OCI-M2 (cell line): ENCODE measurements around the gene ADGRL4.
"Not testable (repeated sequence)": the region's sequence is repeated elsewhere in the genome, so short reads cannot be mapped to it uniquely, and the experiment has no call there.

ENCODE experiments used
- DNase-seq: peaks from one replicate; lab custom pipeline; 2025; ENCODE audit not compliant: unreplicated experiment; lab: John Stamatoyannopoulos, UW

Gene ADGRL4

DNA sequence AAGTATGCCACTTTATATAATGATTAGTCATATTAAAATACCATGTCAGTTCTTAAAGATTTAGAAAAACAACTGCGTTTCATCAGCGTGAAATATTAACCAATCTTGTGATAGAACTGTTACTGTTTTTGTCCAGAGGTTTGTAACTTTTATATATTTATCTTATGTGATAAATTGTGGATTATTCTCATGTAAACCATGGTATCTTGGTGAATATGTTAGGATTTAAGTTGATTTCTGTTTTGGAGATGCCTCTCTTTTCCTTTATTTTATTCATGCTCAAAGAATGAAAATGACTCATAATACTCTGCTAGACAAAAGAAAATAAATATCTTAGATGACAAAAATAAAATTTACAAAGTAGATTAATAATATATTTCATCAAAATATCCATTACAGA, 88.4 kb downstream of the ADGRL4 start:
- DNase-seq = no peak

DNA sequence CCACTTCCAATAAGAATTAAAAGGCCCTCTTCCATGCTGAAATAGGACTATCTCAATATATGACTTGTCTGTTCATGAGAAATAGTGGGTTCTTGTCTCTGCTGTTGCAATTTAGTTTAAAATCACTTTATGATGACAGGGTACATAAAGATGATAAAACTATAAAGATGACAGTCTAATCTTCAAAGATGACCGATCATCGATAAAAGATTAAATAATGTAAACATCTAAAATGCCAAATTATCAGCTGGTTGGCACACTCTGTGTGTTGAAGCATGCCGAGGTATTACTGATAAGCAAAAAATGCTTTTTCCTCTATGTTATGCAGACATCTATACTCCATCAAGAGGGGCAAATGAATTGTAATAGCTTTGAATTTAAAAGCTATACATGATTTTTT, 89.5 kb downstream of the ADGRL4 start:
- no peak for DNase-seq

DNA sequence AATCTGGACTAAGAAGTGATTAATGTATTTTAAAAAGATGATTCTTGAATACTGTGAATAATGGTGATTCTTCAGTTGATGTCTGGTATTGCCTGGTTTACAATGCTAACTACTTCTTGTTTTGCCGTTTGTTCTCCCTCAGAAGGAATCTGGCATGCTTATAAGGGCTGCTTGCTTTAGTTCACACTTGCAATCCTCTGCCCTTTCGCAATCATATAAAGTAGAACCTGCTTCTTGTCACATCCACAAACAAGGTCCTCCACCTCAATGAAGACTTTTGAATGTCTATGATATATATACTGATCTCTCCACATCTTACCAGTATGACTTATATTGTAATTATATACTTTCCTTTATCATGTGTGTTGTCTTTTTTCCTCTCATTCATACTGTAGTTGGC, 92.6 kb downstream of the ADGRL4 start:
- DNase-seq = no peak

- DNase-seq = no peak
These were observed 94.3 kb downstream of the ADGRL4 start for GRCh38 chr1:78911956-78912880.

- DNase-seq = no peak
These were observed 103.9 kb downstream of the ADGRL4 start for GRCh38 chr1:78902641-78903040.

DNA sequence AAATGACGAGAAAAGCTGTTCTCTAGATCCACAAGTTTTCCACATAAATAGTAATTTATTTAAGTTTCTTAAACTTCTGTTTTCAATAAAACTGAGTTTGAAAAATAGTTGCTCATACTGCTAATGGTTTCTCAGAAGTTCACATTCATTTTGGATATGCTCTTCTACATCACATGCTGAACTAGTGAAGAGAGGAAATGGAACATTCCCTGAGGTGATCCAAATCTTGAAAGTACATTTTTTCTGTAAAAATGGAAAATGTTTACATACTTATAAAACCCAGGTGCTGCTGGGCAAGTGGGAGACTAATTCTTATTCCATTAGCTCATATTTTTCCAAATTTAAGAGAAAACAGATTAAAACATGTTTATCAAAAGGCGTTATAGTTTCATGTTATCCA, 111.7 kb downstream of the ADGRL4 start:
- no peak for DNase-seq

DNA sequence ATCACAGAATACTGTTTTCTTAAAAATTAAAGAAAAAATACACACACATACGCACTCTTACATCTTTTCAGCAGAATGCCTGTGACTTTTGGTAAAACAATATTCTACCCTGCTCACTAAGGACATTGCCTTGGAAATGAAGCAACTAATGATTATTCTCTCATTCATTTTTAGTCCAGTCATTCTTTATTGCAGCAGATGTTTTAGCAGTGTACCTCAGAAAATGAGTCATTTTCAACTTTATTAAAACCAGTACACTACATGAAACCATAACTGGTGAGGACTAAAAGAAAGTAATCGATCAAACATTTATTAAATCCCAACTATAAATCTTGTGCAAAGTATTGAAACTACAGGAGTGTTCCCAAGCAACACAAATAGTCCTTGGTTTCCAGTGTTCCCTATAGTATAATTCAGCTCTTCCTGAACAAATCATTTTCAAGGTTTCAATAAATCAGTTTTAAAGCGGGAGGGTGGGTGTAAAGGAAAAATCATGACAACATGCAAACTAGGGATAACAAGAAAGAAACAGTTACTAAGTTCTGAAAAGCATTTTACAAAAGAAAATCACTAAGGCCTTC, 114.2 kb downstream of the ADGRL4 start:
- DNase-seq = no peak

DNA sequence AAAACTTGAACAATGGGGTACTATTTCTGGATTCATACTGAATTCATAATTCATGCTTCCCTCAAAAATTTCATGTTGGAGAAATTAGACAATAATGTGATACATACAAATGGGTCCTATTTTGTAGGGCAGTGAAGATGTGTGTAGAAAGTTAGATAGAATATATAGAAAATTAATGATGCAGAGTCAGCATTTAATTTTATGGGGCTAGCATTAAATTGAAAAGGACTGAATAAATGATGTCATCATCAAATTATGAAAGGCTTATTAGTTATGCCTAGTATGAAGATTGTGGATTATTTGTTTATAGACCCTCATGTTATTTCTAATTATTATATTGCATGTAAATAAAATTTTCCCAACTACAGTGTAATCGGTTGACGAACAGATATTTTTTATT, 119.1 kb downstream of the ADGRL4 start:
- DNase-seq = no peak

DNA sequence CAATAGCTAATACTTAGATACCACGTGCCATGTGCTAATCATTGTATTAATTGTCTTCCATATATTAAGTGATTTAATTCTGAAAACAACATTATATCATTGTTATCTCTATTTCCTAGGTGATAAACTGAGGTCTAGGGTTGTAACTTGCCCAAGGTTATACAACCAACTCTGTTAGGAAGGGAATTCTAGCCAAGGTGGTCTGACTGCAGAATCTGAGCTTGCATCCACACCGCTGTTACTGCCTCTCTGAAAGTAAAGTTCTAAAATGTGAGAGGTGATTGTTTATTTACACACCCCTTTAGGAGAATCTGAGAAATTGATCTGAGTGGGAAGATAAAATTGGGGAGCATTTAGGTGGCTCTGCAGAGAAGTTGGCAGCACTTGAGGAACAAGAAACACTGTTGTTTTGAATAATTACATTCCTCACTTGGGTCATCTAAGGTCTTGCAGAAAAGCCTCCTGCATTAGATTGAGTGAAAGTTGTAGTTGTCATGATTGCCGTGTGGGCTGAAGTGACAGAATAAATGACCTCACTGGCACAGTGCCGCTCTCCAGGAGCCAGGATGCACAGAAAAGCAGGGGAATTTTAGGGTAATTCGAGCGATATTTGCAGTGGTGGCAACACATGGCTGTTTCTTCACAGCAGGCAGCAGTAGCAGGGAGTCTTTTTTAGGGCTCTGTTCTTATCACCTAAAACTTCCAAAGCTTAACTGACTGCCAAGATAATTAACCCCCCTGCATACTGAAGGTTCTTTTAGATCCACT, 121.7 kb downstream of the ADGRL4 start:
- DNase-seq = no peak

DNA sequence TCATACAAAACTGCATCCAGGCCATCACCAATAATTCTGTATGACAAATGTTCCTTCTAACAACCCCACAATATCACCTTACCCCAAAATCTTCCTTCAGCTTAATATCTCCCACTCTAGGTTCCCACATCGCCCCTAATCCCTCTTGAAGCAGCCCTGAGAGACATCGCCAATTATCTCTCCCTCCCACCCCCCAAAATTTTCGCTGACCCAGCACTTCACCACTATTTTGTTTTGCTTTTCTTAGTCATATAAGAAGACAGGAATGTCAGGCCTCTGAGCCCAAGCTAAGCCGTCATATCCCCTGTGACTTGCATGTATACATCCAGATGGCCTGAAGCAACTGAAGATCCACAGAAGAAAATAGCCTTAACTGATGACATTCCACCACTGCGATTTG, 126.3 kb downstream of the ADGRL4 start:
- DNase-seq = no peak

- not testable (repeated sequence) for DNase-seq
These were observed 130.5 kb downstream of the ADGRL4 start for GRCh38 chr1:78875986-78876385.

- not testable (repeated sequence) for DNase-seq
These were observed 133.7 kb downstream of the ADGRL4 start for GRCh38 chr1:78872801-78873200.

GRCh38 chr1:78871249-78871648, 135.3 kb downstream of the ADGRL4 start:
- no peak for DNase-seq

DNA sequence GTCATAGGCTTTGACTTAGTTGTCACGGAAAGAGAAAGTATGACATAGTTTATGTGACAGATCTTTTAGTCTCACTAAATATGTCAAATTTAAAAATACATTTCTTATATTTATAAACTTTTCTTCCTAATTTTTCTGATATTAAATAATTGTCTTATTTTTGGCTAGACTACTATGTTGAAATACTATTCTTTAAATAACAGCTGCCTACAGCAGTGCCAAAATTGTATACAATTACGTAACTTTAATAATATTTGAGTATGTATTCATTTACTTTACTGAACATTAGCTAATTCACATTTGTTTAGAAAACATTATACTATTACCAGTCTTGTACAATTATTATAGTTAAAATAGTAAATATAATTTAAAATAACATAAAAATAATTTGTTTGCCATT, 137.4 kb downstream of the ADGRL4 start:
- DNase-seq = no peak

DNA sequence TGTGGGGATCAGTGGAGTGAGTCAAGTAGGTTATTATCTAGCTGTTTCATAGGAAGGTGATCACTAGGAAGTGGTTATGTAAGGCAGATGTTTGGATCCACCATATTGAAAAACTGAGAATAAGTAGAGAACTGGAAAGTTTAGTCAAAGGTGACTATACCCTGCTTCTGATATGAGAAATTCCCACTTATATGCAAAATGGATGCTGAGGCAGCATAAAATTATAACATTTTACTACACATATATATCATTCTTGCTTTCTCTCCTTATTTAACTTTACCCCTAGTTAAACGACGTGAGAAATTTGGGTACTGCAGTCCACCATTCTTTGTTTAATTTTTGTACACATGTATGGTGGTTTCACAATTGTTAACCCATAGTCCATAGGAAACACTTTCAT, 142.4 kb downstream of the ADGRL4 start:
- DNase-seq = no peak

- DNase-seq = no peak
These were observed 150.4 kb downstream of the ADGRL4 start for GRCh38 chr1:78856096-78856495.

DNA sequence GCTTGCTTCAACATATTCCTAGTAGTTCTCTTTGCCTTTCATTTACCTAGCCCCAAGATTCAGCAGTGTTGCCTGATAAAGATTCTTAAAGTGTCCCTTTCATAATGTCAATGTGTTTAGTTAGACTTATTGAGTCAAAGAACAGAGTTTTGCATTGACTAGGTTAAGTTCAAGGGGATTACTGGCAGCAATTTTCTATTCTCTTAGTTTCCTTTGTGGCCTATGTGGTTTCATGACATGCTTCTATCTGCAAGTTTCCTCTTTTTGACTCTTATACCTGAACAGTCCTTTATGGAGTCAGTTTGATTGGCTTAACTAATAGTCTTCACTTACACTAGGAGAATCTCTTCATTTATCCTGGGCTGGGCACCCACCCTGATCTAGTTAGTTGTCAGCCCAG, 151.3 kb downstream of the ADGRL4 start:
- DNase-seq = no peak

DNA sequence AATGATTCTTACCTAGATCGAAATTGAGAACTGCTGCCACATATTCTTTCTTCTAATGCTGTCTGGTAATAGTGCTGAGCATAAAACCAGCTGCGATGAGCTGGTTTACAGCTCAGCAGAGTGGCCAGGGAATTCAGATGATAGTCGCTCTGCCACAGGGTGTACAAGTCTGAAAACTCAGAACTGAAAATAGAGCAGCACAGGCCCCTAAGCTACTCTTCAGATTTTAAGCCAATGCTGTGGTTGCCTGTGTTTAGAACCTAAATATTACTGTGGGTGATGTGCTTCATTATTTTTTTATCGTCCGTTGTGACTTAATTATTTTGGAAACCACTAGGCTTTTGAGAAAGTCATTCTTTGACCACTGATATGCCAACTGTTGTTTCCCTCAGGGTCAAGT, 152.0 kb downstream of the ADGRL4 start:
- DNase-seq = no peak

- no peak for DNase-seq
These were observed 163.0 kb downstream of the ADGRL4 start for GRCh38 chr1:78843546-78843945.

DNA sequence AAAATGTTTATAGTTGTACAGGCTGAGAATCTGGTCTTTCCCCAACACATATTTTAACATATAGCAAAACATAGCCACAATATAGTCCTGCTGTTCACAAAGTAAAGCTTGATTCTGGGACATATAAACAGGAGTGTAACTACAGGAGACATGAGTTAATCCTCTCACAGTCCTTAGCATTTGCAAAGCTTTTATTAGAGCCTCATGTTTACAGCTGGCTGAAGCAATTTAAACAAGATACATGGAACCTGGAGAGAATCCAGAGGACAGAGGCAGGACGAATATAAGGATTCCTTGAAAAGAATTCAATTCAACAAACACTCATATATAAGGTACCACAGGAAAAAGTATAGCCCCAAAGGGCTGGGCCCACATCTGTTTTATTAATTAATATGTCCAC, 163.4 kb downstream of the ADGRL4 start:
- DNase-seq = no peak

GRCh38 chr1:78840453-78841271, 165.9 kb downstream of the ADGRL4 start:
- DNase-seq = no peak
